Measurements from ENCODE around the gene TSHZ2.

The TSHZ2 gene

GRCh38 chr20:53069132-53069531 lies 97.0 kb downstream of the TSHZ2 start:
- DNase-seq, result no peak

GRCh38 chr20:53070224-53070623 lies 98.1 kb downstream of the TSHZ2 start:
- no peak for DNase-seq

- no peak for DNase-seq
These were observed 98.7 kb downstream of the TSHZ2 start for GRCh38 chr20:53070706-53071392.

GRCh38 chr20:53071833-53072232 lies 99.7 kb downstream of the TSHZ2 start:
- DNase-seq, result no peak

DNA sequence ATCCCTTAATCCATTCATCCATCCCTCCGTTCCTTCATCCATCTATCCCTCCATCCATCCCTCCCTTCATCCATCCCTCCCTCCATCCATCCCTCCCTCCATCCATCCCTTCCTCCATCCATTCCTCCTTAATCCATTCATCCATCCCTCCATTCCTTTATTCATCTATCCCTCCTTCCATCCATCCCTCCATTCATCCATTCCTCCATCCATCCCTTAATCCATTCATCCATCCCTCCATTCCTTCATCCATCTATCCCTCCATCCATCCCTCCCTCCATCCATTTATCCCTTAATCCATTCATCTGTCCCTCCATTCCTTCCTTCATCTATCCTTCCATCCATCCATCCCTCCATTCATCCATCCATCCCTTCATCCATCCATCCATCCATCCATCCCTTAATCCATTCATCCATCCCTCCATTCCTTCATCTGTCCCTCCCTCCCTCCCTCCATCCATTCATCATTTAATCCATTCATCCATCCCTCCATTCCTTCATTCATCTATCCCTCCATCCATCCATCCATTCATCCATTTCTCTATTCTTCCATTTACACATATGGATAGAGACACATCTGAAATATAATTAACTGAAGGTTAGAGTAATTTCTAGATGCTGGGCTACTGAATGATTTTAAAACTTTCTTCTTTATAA lies 100.9 kb downstream of the TSHZ2 start:
- DNase-seq, result no peak

DNA sequence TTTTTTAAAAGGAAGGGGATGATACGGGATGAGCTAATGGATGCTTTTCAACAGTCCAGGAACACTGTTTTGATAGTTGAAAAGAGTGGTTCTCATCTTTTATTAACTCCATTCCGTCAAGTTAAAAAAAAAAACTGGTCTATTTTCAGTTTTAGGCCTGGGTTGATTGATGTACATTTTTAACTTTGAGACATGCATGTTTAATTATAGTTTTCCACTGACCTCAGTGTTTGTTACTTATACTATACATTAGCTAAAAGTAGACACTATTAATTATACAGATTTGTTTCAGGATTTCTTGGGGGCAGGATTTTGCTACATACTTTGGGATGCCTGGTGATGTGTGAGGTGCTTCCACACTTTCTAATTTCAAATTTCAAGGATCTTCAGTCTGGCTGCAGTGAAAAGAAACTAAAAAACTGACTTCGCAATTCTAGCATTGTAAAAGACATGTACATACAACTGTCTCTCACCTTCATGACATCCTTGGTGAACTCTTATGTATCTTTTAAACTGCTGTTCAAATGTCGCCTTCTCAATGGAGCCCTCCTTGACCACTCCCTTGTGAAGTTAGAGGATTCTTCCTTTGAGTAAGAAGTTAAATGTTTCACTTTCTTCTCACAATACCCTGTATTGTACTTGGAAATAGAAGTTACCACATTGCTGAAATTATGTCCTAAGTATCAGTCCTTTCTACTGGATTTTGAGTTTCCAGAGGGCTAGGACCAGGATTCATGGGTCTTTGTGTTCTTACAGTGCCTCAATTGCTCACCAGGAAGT lies 101.7 kb downstream of the TSHZ2 start:
- no peak for DNase-seq

GRCh38 chr20:53074811-53075314 lies 102.7 kb downstream of the TSHZ2 start:
- DNase-seq, result no peak

- DNase-seq, result no peak
These were observed 104.5 kb downstream of the TSHZ2 start for GRCh38 chr20:53076668-53077067.

GRCh38 chr20:53077373-53078205 lies 105.4 kb downstream of the TSHZ2 start:
- peak; percentile 6 for DNase-seq

GRCh38 chr20:53078761-53079160 lies 106.6 kb downstream of the TSHZ2 start:
- no peak for DNase-seq

DNA sequence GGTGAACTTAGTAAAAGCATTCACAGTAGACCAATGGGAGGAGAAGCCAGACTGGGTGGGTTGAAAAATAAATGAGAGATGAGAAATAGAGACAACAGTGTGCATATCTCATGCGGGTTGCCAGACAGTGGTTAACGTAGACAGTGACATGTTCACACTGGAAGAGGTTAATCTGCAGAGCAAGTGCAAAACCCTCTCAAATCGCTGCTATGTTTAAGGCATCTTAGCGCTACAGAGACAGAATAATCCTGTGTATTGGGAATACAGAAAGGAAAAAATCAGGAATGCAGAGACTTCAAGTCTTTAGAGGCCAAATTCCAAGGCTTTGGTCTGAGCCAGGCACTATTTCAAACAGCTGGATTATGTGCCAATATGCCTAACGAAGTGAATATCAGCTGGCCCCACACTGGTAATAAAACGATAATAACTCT lies 107.1 kb downstream of the TSHZ2 start:
- no peak for DNase-seq

DNA sequence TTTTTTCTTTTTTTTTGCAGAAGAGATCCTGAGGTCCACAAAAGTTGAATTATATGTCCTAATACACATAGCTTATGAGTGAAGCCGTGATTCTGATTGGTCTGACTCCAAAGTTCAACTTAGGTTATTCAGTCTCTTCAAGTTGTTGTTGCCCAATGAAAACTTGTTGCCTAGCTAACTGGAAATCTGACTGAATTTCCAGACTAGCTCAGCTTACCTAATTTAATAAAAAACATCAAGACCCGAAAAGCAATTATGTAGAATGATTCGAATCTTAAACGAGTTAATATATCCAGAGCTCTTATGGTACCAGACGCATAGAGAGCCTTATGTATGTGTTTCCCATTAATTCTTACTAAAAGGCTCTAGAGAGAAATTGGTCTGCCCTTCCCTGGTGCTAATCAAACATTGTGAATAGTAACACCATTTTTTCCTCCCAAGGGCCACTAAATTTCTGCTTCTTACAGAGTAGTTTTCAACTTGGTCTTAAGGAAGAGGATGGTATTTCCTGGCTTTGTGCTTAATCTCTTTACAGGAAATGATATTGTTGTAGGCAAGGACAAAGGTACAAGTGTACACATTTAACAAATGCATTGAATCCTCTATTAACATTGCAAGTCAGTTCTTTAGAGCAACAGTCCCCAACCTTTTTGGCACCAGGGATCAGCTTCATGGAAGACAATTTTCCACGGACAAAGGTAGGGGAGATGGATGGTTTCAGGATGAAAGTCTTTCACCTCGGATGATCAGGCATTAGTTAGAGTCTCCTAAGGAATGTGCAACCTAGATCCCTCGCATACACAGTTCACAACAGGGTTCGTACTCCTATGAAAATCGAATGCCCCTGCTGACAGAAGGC lies 107.9 kb downstream of the TSHZ2 start:
- no peak for DNase-seq

GRCh38 chr20:53080687-53080962 lies 108.5 kb downstream of the TSHZ2 start:
- DNase-seq, result no peak

DNA sequence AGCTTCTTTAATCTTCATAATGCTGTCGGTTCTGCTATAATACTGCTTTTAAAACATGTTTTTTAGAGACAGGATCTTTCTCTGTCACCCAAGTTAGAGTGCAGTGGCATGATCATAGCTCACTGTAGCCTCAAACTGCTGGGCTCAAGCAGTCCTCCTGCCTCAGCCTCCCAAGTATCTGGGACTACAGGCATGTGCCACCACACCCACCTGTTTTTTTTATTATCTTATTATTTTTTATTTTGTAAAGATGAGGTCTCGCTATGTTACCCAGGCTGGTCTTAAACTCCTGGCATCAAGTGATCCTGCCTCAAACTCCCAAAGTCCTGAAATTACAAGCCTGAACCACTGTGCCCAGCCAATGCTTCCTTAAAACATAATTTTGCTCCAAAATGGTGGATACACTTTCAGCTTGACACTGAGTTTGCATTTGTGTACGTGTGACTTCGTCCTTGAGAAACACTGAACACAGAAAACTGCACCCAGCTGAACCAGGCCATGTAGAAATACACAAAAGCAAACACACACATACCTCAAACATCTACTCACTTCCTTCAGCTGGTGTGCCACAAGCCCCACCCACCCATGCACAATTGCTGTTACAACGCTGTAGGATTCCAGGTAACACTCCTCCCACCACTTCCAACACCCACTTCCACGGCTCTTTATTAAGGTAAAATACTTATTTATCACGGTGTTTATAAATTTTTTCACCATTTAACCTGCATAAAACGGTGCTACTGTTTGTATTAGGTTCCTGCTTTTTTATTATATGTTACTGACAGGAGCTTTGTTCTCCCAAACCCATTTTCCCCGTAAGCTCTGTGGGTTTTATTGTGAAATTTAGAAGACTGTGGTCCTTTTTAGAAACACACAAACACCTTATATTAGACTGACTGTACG lies 109.1 kb downstream of the TSHZ2 start:
- DNase-seq, result peak; percentile 13

- no peak for DNase-seq
These were observed 110.0 kb downstream of the TSHZ2 start for GRCh38 chr20:53081916-53082863.

DNA sequence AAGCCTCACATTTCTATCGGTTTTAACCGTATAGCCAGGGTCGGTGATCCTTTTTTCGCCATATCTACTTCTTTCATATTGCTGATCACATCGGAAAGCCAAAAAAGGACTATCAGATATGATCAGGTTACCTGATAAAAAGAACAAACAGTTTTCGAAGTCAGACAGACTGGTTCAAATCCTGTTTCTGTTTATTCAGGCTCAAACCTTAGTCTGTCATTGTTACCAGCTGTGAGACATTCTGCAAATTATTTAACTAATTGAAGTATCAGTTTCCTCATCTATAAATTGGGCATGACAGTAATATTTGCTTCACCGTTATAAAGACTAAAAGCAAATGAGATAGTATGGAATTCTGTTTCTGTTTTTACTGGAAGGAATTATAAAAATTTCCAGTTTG lies 111.3 kb downstream of the TSHZ2 start:
- no peak for DNase-seq

GRCh38 chr20:53084408-53084997 lies 112.3 kb downstream of the TSHZ2 start:
- DNase-seq, result no peak

- DNase-seq, result no peak
These were observed 113.6 kb downstream of the TSHZ2 start for GRCh38 chr20:53085720-53086119.

GRCh38 chr20:53087037-53087777 lies 115.0 kb downstream of the TSHZ2 start:
- DNase-seq, result no peak
